B cell (primary cell): Measurements from ENCODE around the gene ABCB1.

Experiments
- CTCF ChIP-seq: fragments of 200-600 bp; IDR thresholded peaks from one replicate; pipeline ENCODE4 v1.8.0; 2022; ENCODE audit warnings: antibody characterized with exemption, mild to moderate bottlenecking
- EZH2 ChIP-seq: IDR thresholded peaks from 2 replicates; pipeline ENCODE4 v1.6.1; 2012; ENCODE audit warnings: borderline replicate concordance, low read depth, mild to moderate bottlenecking, moderate library complexity, low read length; ENCODE audit not compliant: insufficient read depth, poor library complexity, severe bottlenecking

DNA sequence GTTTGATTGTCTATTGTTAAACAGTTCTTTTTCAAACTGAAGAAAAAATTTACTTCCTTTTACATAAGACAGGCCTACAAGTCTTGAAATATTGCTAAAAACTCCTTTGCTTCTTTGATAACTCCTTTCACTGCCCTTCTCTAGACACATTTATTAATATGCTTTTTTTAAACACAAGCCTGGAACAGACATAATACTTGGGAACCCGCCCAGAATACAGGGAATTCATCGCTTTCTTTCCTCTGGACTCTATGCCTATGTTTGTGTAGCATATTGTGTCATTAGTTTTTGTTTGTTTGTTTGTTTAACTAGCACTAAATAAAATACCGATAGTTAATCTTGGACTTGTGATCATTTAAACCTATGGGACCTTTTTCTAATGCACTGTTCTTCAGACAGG is 82.8 kb downstream of the ABCB1 start:
- no peak for TF ChIP-seq CTCF
- no peak for TF ChIP-seq EZH2
